Middle frontal gyrus (tissue), 1 donor: ENCODE data around the gene CCNE1.
A peak's percentile ranks its signal among the peaks of the same experiment; 100 is the strongest.

Experiments
- DNase-seq: peaks from one replicate; pipeline ENCODE4 v3.0.0-alpha.2; 2015; ENCODE audit warnings: low spot score; ENCODE audit errors: extremely low spot score

CCNE1 gene

DNA sequence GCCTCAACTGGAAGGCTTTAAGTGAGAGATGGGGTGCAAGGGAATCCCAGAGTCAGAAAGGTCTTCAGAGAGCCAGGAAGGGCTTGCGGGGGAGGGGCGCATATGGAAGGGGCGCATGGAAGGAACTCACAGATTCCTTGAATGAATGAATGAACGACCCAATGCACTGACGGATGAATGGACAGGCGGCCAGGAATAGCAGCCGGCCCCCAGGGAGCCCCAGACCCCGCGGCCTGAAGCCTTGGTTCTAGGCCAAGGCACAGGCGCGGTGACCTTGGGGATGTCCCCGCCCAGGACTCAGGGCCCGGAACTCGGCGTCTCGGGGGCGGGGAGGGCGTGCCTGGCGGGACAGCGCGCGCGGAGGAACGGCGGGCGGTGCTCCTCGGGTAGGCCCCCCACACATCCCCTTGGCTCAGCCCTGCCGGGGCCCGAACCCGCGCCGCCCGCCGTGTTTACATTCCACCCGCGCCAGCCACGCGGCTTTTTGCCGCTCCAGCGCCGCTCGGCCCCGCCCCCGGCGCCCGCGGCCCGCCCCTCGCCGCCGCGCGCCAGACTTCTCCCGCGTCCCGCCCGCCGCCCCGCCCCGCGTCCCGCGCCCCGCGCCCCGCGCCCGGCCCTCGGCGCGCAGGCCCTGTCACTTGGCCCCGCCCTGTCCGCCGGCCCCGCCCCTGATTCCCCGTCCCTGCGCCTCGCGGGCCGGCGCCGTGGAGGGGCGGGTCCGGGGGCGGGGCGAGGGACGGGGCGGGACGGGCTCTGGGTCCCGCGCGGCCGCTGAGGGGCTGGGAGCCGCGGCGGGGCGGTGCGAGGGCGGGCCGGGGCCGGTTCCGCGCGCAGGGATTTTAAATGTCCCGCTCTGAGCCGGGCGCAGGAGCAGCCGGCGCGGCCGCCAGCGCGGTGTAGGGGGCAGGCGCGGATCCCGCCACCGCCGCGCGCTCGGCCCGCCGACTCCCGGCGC, at the start of gene CCNE1:
Gene CCNE1 (plus strand): TSS at position 867 of the 955 bp plus-strand sequence. CDS start 565 bp downstream, outside the sequence.
- DNase-seq = peak; percentile 68

DNA sequence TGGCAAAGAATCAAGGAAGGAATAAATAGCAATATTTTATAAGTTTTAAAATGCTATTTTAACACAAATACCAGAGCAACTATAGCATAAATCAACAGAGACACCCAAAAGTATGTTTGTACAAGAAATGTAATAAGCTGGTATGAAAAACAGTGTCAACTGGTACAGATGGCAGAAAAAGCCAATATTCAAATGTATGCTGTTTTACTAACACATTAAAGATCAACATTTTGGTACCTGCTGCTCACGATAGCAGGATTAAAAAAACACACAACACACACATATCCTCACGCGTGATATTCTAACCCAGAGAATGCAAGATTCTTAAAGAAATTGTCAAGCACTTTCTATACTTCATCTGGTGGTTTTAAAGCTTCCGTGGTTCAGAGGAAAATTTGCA, 48.6 kb upstream of the CCNE1 start:
- no peak for DNase-seq

DNA sequence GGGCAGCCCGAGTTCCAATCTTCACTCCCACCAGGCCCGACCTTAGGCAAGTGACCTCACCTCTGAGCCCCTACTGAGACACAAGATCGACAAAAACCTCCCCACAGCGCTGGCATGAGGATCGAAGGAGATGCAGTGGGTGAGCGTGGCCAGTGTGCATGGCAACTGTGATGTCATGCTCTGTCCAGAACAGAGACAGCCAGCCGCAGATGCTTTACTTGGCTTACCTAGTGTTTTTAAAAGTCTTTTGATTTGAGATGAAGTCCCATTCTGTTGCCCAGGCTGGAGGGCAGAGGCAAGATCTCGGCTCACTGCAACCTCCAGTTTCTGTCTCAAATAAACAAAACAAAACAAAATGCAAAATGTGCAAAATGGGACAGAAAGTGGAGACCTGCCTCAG, 47.4 kb upstream of the CCNE1 start:
- DNase-seq = no peak

- no peak for DNase-seq
These were observed 45.7 kb upstream of the CCNE1 start for GRCh38 chr19:29766100-29766499.

DNA sequence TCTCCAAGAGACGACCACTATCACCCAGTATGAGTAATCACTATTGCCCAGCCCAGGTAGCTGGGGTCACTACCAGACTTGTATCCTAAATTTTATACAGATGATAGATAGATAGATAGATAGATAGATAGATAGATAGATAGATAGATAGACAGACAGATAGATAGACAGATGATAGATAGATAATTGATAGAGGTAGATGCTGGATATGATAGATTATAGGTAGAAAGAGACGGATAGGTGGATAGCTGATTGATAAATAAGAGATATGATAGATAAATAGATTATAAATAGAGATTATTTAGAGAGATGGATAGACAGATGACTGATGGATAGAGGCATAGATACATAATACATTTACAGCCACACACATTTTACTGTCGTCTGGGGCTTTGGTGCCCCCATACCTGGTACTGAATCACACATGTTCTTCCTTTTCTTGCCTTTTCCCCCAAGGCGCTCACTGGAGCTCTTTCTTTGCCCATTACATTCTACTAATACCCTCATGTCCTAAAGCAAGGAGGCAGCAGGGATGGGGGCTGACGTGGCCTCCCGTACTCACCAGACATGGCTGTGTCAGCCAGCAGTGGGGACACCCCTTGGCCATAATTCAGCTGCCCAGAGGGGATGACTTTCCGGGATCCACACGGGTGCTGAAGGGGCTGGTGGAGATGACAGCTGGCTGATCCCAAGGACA, 44.6 kb upstream of the CCNE1 start:
- DNase-seq = no peak

DNA sequence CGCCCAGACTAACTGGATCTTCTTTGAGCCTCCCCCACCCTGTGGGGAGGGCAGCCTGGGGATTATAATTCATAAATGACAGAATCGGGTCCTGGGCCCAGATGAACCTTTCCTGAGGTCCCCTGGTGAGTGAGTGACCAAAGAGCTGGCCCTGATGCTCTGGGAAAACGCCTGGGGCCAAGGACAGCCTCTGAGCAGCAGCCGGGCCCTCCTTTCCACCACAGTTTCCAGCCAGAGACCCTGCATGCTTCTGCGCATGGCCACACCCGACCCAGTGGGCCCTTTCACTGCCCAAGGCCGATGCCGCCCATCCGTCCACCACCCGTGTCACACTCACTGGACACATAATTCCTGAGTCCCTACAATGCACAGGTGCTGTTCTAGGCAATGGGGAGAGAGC, 43.6 kb upstream of the CCNE1 start:
- no peak for DNase-seq

- no peak for DNase-seq
These were observed 41.8 kb upstream of the CCNE1 start for GRCh38 chr19:29769997-29770396.

- DNase-seq = no peak
These were observed 41.1 kb upstream of the CCNE1 start for GRCh38 chr19:29770648-29771047.

GRCh38 chr19:29771708-29772414, 39.9 kb upstream of the CCNE1 start:
- no peak for DNase-seq

DNA sequence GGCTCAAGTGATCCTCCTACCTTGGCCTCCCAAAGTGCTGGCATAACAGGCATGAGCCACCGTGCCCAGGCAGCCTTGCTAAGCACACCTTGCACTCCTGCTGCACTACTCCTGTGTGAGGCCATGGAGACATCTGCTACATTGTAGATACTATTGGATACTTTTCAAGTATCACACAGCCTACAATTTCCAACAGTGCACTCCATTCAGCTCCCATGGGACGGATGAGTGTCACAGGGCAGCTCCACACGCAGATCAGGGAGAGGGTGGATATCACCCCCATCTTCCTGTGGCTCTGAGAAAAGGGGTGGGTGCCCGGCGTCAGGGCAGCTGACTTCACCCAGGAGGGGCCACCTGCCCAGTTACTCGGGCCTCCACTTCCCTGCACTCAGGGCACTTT, 39.1 kb upstream of the CCNE1 start:
- no peak for DNase-seq

DNA sequence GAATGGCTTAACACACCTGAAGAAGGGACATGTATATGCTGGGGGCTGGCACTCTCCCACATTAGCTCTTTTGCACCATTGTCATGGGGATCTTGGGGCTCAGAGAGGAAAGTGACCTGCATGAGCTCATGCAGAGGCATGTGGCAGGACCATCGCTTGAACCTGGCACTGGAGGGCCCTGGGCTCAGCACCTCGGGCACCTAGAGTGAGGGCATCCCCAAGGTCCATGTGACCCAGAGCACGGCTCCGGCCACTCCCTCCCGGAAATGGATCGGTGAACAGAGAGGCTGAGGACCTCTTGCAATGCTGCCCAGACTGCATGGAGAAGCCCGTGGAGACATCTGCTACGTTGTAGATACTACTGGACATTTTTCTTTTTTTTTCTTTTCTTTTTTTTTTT, 38.6 kb upstream of the CCNE1 start:
- DNase-seq = no peak

- no peak for DNase-seq
These were observed 37.7 kb upstream of the CCNE1 start for GRCh38 chr19:29774126-29774525.

- no peak for DNase-seq
These were observed 33.9 kb upstream of the CCNE1 start for GRCh38 chr19:29777781-29778309.

GRCh38 chr19:29779921-29780320, 31.9 kb upstream of the CCNE1 start:
- no peak for DNase-seq

- no peak for DNase-seq
These were observed 30.2 kb upstream of the CCNE1 start for GRCh38 chr19:29781386-29782259.

- no peak for DNase-seq
These were observed 29.6 kb upstream of the CCNE1 start for GRCh38 chr19:29782260-29782580.

GRCh38 chr19:29783627-29784190, 28.1 kb upstream of the CCNE1 start:
- DNase-seq = no peak

DNA sequence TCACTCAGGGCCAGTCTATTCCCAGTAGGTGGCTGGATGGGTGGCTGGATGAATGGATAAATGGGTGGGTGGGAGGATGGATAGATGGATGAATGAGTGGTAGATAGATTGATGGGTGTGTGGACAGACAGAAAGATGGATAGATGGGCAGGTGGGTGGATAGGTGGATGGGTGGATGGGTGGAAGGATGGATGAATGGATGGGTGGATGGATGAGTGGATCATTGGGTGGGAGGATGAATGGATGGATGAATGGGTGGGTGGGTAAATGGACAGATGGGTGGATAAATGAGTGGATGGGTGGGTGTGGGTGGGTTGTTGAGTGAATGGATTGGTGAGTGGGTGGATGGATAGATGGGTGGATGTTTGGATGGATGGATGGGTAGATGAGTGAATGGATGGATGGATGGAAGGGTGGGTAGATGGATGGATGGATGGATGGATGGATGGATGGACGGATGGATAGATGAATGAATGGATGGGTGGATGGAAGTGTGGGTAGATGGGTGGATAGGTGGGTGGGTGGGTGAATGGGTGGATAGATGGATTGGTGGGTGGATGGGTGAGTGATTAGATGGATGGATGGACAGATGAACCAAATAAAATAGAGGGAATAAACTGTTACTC, 27.1 kb upstream of the CCNE1 start:
- no peak for DNase-seq

DNA sequence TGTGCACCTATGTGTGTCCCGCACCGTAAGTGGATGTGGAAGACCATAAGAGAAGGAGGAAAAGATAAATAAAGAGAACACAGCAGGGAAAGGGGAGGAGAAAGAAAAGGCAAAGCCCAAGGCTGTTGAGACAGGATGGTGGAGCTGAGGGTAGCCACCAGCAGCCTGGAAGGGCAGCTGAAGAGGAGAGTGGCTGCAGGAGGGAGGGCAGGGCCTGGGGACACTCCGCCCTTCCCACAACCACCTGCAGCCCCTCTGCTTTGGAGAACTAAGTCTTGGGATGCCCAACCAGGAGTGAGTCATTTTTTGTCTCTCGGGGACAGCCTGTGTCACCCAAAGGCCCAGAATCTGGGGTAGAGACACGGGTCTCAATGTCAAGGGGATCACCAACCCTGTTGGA, 26.4 kb upstream of the CCNE1 start:
- DNase-seq = no peak

DNA sequence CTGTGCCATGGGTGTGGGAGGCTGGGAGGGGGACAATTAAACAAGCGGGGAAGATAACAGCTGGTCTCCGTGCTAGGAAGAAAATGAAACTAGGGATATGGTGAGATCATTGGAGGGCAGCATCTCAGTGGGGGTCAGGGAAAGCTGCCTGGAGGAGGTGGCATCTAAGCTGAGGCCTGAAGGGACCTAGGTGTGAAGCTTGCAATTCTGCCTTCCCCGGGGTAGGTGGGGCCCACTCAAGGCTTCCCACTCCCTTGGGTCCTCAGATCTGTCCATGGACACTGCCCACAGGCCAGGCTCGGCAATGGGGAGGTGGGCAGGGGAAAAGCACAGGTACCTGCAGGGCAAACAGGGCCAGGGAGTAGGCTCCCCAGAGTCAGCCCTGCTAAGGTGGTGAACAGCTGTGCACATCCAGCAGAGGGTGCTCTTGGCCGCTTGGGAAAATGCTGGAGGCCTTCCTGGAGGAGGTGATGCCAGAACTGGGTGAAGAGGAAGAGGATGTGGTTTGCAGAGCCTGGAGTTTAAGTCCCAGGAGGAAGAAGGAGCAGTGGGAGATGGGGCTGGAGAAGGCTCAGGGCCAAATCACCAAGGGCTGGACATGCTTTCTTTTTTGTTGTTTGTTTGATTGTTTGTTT, 25.7 kb upstream of the CCNE1 start:
- DNase-seq = no peak
